Ovary (tissue), 9 donors: Measurements from ENCODE around the gene TRABD. TPM values are rescaled to one million over a fixed set of nuclear protein-coding genes. Genes with fewer than 3 reads are reported as not detected.

Experiments used
- DNase-seq, 5 donors: peaks; one replicate each; pipeline ENCODE4 v3.0.0-alpha.2; 2019 to 2020
- H3K27ac ChIP-seq, 2 donors: fragments of 200-600 bp; one replicate each; pipeline versions ENCODE4 v1.5.1 to v1.8.0; 2019 to 2022
- H3K27me3 ChIP-seq: fragments of 200-600 bp; one replicate; pipeline ENCODE4 v1.8.0; 2022
- H3K36me3 ChIP-seq: fragments of 200-600 bp; sonication (generic); one replicate; pipeline ENCODE4 v1.5.1; 2019
- H3K4me1 ChIP-seq: one replicate; pipeline ENCODE4 v1.8.1; 2013; ENCODE audit warnings: mild to moderate bottlenecking, moderate library complexity; ENCODE audit not compliant: insufficient read depth
- H3K4me3 ChIP-seq: fragments of 200-600 bp; sonication (generic); one replicate; pipeline ENCODE4 v1.5.1; 2017
- H3K9me3 ChIP-seq, 2 donors: fragments of 200-600 bp in 1 of 2; sonication (generic) in 1 of 2; one replicate each; pipeline versions ENCODE4 v1.5.1 to v1.8.1; 2013 to 2019; ENCODE audit warnings: mild to moderate bottlenecking in 1 of 2, moderate library complexity in 1 of 2
- EP300 ChIP-seq: sonication (generic); formaldehyde crosslinking; IDR thresholded peaks from one replicate; pipeline ENCODE4 v1.6.1; 2017; ENCODE audit warnings: antibody characterized with exemption
- POLR2A ChIP-seq: fragments of 450-650 bp; IDR thresholded peaks from one replicate; pipeline ENCODE4 v1.6.1; 2017; ENCODE audit warnings: antibody characterized with exemption, mild to moderate bottlenecking, moderate library complexity
- WGBS, 3 donors: extraction: QIAGEN DNeasy Blood & Tissue Kit in 1 of 3; methylation state at CpG; one replicate each; pipeline versions ENCODE4 v1.1.5 to v1.1.7; 2013 to 2017; 5-methylcytosine and 5-hydroxymethylcytosine counted together
- intact Hi-C, 4 donors: fragments of 100-400 bp; cut with DNase I; formaldehyde crosslinking; loops; one replicate each; pipeline versions ENCODE4 v1.11.0 to v1.15.1; 2022 to 2023
- polyA plus RNA-seq, 2 donors: library from polyadenylated mRNA; stranded (reverse); fragments of 200-250 nt in 1 of 2; fragments of 350-450 nt in 1 of 2; fragmentation: Illumina TruSeq in 1 of 2; extraction: RNeasy Lipid Tissue Mini Kit (QIAGEN cat#74804) in 1 of 2; gene quantifications; one replicate each; pipeline ENCODE4 v1.2.3, GENCODE V29; 2013 to 2014
- total RNA-seq, 7 donors: library from RNA; depleted of rRNA in 2 of 7; stranded (reverse); fragments of >200 nt in 2 of 7; fragmentation: NEBNext Ultra II Directional in 3 of 7; extraction: Animal tissue kit (Norgen Biotek cat#: 25700) in 3 of 7; gene quantifications; one replicate each; pipeline versions ENCODE4 v1.1.0 to v1.2.4, GENCODE V29; 2016 to 2023
- TF ChIP-seq, protein P1 (sequence below), 3 donors: fragments of 450-650 bp in 2 of 3; fragments of 200-600 bp in 1 of 3; IDR thresholded peaks; one replicate each; pipeline versions ENCODE4 v1.5.1 to v1.8.0; 2016 to 2022; ENCODE audit warnings: antibody characterized with exemption in 3 of 3, mild to moderate bottlenecking in 1 of 3
- donor health status: DM: no; HTN: no; CAD: no; lungs with moderate emphysema.
- donor health status: DM: no; HTN: no; CAD: no.
- donor health status: Bipolar disorder and iron deficiency.
- donor health status: DM: yes; HTN: yes; CAD: no.
- donor health status: DM: no; HTN: no; CAD: no.
- donor health status: DM: yes; HTN: yes; CAD: no.

The TRABD gene
- total and polyA plus RNA-seq, 9 donors: 0.58 to 35.2 (median 26.1) TPM

DNA sequence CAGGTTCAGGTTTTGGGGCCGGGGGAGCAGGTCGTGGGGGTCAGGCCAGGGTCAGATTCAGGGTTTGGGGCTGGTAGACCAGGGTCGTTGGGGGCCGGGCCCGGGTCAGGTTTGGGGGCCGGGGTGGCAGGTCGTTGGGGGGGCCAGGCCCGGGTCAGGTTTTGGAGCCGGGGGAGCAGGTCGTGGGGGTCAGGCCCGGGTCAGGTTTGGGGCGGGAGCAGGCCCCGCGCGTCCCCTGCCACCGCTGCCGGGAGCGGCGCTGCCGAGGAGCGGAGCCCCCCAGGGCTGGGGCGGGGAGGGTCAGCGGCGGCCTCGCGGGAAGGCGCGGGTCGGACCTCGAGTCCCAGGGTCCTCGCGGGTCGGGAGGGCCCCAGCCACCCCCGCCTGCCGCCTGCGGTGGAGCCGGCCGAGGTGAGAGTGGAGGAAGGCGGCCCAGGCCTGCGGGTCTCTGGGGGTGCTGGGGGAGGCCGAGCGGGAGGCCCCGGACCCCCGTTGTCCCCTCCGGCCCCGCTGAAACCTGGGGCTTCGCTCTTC is 535 bp downstream of the TRABD start:
- Histone ChIP-seq H3K9me3 (no peaks in the 10 kb centered on the region), H3K4me3 (peak overlapping the region; percentile 64), H3K27me3 (no peaks in the 10 kb centered on the region), H3K36me3 (no peaks in the 10 kb centered on the region), H3K27ac (peak overlapping the region; percentile 72 to 83), H3K4me1 (peaks cover 17% of the 10 kb centered on the region)
- TF ChIP-seq EP300: no peak
- TF ChIP-seq POLR2A: no peak
- TF ChIP-seq, protein P1, sequence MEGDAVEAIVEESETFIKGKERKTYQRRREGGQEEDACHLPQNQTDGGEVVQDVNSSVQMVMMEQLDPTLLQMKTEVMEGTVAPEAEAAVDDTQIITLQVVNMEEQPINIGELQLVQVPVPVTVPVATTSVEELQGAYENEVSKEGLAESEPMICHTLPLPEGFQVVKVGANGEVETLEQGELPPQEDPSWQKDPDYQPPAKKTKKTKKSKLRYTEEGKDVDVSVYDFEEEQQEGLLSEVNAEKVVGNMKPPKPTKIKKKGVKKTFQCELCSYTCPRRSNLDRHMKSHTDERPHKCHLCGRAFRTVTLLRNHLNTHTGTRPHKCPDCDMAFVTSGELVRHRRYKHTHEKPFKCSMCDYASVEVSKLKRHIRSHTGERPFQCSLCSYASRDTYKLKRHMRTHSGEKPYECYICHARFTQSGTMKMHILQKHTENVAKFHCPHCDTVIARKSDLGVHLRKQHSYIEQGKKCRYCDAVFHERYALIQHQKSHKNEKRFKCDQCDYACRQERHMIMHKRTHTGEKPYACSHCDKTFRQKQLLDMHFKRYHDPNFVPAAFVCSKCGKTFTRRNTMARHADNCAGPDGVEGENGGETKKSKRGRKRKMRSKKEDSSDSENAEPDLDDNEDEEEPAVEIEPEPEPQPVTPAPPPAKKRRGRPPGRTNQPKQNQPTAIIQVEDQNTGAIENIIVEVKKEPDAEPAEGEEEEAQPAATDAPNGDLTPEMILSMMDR (IDR thresholded peaks at IDR 0.05): no peak
- DNase-seq: peak in 3 of 5 donors; percentile 64 to 75 (median 67)
- 0 to 5% (median 1%) methylated on average over 3 to 47 of the region's 47 CpGs for WGBS, 3 donors
- intact Hi-C loops: no loop called here

DNA sequence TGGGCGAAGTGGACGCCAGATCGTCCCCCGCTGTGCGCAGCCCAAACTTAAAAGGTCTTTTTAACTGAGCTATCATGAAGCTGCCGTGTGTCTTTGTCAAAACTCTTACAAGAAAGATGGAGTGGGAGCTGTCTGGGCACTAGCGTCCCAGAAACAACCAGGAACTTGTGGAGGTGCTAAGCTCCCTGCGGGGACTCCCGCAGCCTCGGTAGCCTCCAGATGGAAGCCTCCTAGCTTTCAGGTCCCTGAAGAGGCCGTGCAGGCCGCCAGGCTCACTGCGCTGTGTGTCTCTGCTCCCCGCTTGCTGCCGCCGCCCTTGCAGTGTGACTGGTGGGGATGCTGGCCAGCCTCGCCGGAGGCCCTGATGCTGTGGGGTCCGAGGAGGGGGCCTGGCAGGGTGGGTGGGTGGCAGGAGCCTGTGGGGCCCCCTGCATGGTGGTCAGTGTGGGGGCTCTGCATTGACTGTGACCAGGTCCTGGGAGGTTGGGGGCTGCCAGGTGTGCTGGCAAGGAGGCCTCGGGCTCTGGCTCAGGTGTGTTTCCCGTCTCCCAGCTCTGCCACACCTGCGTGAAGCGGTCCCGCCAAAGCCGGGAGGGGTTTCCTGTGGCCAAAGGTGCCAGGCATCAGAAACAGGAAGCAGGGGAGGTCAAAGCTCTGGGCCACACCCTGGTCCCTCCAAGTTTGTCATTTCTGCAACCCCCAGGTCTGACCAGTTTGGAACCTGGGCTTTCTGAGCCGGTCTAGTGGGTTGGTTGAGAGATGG is 1.2 kb downstream of the TRABD start:
- Histone ChIP-seq H3K27ac (peak overlapping the region; percentile 30 to 72), H3K27me3 (no peaks in the 10 kb centered on the region)
- intact Hi-C loops: no loop called here

DNA sequence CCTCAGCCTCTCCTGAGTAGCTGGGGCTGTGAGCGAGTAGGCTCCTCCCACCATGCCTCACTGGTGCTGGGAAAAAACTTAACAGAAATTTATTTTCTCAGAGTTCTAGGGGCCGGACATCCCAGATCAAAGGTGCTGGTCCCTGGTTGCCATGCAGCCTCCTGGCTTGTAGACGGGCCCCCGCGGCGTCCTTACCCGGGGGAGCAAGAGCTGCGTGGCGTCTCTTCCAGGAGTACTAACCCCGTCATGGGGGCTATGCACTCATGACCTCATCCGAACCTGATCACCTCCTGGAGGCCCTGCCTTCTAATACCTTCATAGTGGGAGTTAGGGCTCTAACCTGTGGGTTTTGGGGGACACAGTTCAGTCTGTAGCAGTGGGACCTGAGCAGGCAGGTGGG is 2.6 kb downstream of the TRABD start:
- Histone ChIP-seq H3K27me3 (no peaks in the 10 kb centered on the region), H3K4me1 (peaks cover 17% of the 10 kb centered on the region), H3K36me3 (no peaks in the 10 kb centered on the region), H3K4me3 (no peak overlapping the region), H3K27ac (no peak overlapping the region), H3K9me3 (no peaks in the 10 kb centered on the region)
- DNase-seq: peak in 2 of 5 donors; percentile 29 to 38
- intact Hi-C loops: no loop called here
- 92 to 97% (median 97%) methylated on average over 11 of the region's 11 CpGs for WGBS, 3 donors
- TF ChIP-seq EP300 (no peak), POLR2A (no peak)
- TF ChIP-seq, protein P1 (IDR thresholded peaks at IDR 0.05): no peak

More for the DNA sequence above, 1.2 kb downstream of the TRABD start:
- TF ChIP-seq, protein P1 (IDR thresholded peaks at IDR 0.05): no peak
- H3K36me3 ChIP-seq: no peaks in the 10 kb centered on the region
- H3K9me3 ChIP-seq: no peaks in the 10 kb centered on the region
- peak overlapping the region; percentile 64 for H3K4me3 ChIP-seq
- H3K4me1 ChIP-seq: peaks cover 17% of the 10 kb centered on the region
- DNase-seq: peak in 3 of 5 donors; percentile 53 to 56 (median 54)
- WGBS, 3 donors: 45 to 48% (median 46%) methylated on average over 18 to 26 of the region's 26 CpGs

DNA sequence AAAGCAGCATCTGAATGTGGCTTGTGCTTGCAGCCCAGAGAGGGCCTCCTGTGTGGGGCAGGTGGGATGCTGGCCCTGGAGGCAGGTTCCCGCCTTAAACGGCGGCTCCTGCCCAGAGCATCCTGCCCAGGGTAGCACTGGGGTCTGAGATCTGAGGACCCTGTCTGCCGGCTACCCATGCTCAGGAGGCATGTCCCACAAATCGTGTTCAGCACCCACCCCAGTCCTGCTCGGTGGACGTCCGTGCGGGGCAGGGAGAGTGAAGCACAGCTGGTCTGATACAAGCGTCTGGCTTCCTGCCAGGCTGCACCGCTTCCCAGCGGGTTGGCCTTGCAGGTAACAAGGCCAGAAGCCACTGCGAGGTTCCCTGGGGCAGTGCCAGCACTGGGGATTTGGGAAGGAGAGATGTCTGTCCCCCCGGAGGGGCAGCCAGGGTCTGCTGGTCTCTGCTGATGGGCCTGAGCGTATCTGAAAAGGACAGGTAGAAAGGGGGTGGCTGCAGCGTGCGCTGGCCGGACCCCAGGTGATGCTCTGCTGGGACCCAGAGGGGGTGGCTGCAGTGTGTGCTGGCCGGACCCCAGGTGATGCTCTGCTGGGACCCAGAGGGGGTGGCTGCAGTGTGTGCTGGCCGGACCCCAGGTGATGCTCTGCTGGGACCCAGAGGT is 3.6 kb downstream of the TRABD start:
- H3K27me3 ChIP-seq: no peaks in the 10 kb centered on the region
- H3K4me3 ChIP-seq: no peak overlapping the region
- peak in 3 of 5 donors; percentile 68 to 71 (median 69) for DNase-seq
- H3K36me3 ChIP-seq: no peaks in the 10 kb centered on the region
- H3K4me1 ChIP-seq: peaks cover 13% of the 10 kb centered on the region
- 70 to 77% (median 74%) methylated on average over 19 to 20 of the region's 20 CpGs for whole genome bisulfite sequencing, 3 donors
- H3K9me3 ChIP-seq: no peaks in the 10 kb centered on the region
- intact Hi-C loops: no loop called here
- H3K27ac ChIP-seq: peak overlapping the region in 1 of 2 donors; percentile 60
- TF ChIP-seq POLR2A: no peak
- TF ChIP-seq, protein P1 (IDR thresholded peaks at IDR 0.05): no peak
- no peak for TF ChIP-seq EP300
